HEK293 (cell line): Measurements from ENCODE around the gene LRCH4.

Experiments
- BCL6B ChIP-seq: fragments of 450-650 bp; formaldehyde crosslinking; IDR thresholded peaks from 2 replicates; pipeline ENCODE4 v1.5.1; 2017; ENCODE audit warnings: missing biosample characterization, missing genetic modification characterization
- HIC1 ChIP-seq: fragments of 450-650 bp; formaldehyde crosslinking; IDR thresholded peaks from 2 replicates; pipeline ENCODE4 v1.5.1; 2016; ENCODE audit warnings: missing biosample characterization, missing genetic modification characterization
- KLF1 ChIP-seq: fragments of 450-650 bp; formaldehyde crosslinking; IDR thresholded peaks from 2 replicates; pipeline ENCODE4 v1.5.1; 2016; ENCODE audit warnings: missing biosample characterization, missing genetic modification characterization
- OSR2 ChIP-seq: fragments of 450-650 bp; formaldehyde crosslinking; IDR thresholded peaks from 2 replicates; pipeline ENCODE4 v1.5.1; 2016; ENCODE audit warnings: missing biosample characterization, missing genetic modification characterization
- PRDM1 ChIP-seq: fragments of 450-650 bp; formaldehyde crosslinking; IDR thresholded peaks from 2 replicates; pipeline ENCODE4; 2016; ENCODE audit warnings: missing biosample characterization, missing genetic modification characterization
- PRDM10 ChIP-seq: fragments of 450-650 bp; formaldehyde crosslinking; IDR thresholded peaks from 2 replicates; pipeline ENCODE4 v1.5.1; 2016; ENCODE audit warnings: missing biosample characterization, missing genetic modification characterization
- SETDB1 ChIP-seq: IDR thresholded peaks from one replicate; pipeline ENCODE4 v1.6.1; 2017; ENCODE audit warnings: mild to moderate bottlenecking, low read length, moderate library complexity, mixed read lengths; ENCODE audit not compliant: insufficient read length
- ZFP37 ChIP-seq: fragments of 450-650 bp; formaldehyde crosslinking; IDR thresholded peaks from 2 replicates; pipeline ENCODE4 v1.5.1; 2016; ENCODE audit warnings: missing biosample characterization, missing genetic modification characterization
- ZNF16 ChIP-seq: fragments of 450-650 bp; formaldehyde crosslinking; IDR thresholded peaks from 2 replicates; pipeline ENCODE4 v1.5.1; 2016; ENCODE audit warnings: low read depth, missing biosample characterization, missing genetic modification characterization
- ZNF18 ChIP-seq: fragments of 450-650 bp; formaldehyde crosslinking; IDR thresholded peaks from 2 replicates; pipeline ENCODE4 v1.5.1; 2016; ENCODE audit warnings: missing biosample characterization, missing genetic modification characterization
- ZNF184 ChIP-seq: fragments of 450-650 bp; IDR thresholded peaks from 2 replicates; pipeline ENCODE4 v1.5.1; 2018; ENCODE audit warnings: missing biosample characterization, mild to moderate bottlenecking, missing genetic modification characterization
- ZNF2 ChIP-seq: fragments of 450-650 bp; formaldehyde crosslinking; IDR thresholded peaks from 2 replicates; pipeline ENCODE4 v1.5.1; 2016; ENCODE audit warnings: missing biosample characterization, missing genetic modification characterization
- ZNF239 ChIP-seq: fragments of 450-650 bp; formaldehyde crosslinking; IDR thresholded peaks from 2 replicates; pipeline ENCODE4 v1.5.1; 2016; ENCODE audit warnings: missing biosample characterization, missing genetic modification characterization
- ZNF302 ChIP-seq: fragments of 450-650 bp; formaldehyde crosslinking; IDR thresholded peaks from 2 replicates; pipeline ENCODE4 v1.5.1; 2016; ENCODE audit warnings: missing biosample characterization, missing genetic modification characterization, low read depth
- ZNF362 ChIP-seq: fragments of 450-650 bp; formaldehyde crosslinking; IDR thresholded peaks from 2 replicates; pipeline ENCODE4 v1.5.1; 2016; ENCODE audit warnings: missing biosample characterization, missing genetic modification characterization
- ZNF37A ChIP-seq: fragments of 450-650 bp; IDR thresholded peaks from 2 replicates; pipeline ENCODE4 v1.5.1; 2018; ENCODE audit warnings: missing biosample characterization, missing genetic modification characterization
- ZNF416 ChIP-seq: fragments of 450-650 bp; formaldehyde crosslinking; IDR thresholded peaks from 2 replicates; pipeline ENCODE4 v1.5.1; 2016; ENCODE audit warnings: missing biosample characterization, missing genetic modification characterization
- ZNF423 ChIP-seq: fragments of 450-650 bp; formaldehyde crosslinking; IDR thresholded peaks from 2 replicates; pipeline ENCODE4 v1.5.1; 2016; ENCODE audit warnings: missing biosample characterization, missing genetic modification characterization
- ZNF473 ChIP-seq: fragments of 450-650 bp; formaldehyde crosslinking; IDR thresholded peaks from 2 replicates; pipeline ENCODE4 v1.5.1; 2017; ENCODE audit warnings: missing biosample characterization, missing genetic modification characterization
- ZNF555 ChIP-seq: fragments of 450-650 bp; formaldehyde crosslinking; conservative IDR thresholded peaks from 2 replicates; pipeline ENCODE4 v1.5.1; 2017; ENCODE audit warnings: missing biosample characterization, mild to moderate bottlenecking, missing genetic modification characterization, inconsistent platforms
- ZNF692 ChIP-seq: fragments of 450-650 bp; formaldehyde crosslinking; IDR thresholded peaks from 2 replicates; pipeline ENCODE4 v1.5.1; 2016; ENCODE audit warnings: missing biosample characterization, missing genetic modification characterization
- ZNF704 ChIP-seq: fragments of 450-650 bp; formaldehyde crosslinking; IDR thresholded peaks from 2 replicates; pipeline ENCODE4 v1.5.1; 2016; ENCODE audit warnings: missing biosample characterization, missing genetic modification characterization
- ZNF830 ChIP-seq: fragments of 450-650 bp; IDR thresholded peaks from 2 replicates; pipeline ENCODE4 v1.5.0; 2018; ENCODE audit warnings: missing biosample characterization, missing genetic modification characterization, low read depth, mild to moderate bottlenecking, moderate library complexity
- ZSCAN30 ChIP-seq: fragments of 450-650 bp; IDR thresholded peaks from 2 replicates; pipeline ENCODE4 v1.5.1; 2018; ENCODE audit warnings: missing biosample characterization, mild to moderate bottlenecking, missing genetic modification characterization, moderate library complexity

LRCH4 gene

GRCh38 chr7:100604028-100604975 lies 18.4 kb upstream of the LRCH4 start (continued):
- TF ChIP-seq ZNF830 (tag by site-specific recombination) (no peak), OSR2 (no peak), ZNF18 (peak; percentile 75), ZNF16 (tag by site-specific recombination) (no peak), SETDB1 (no peak), ZNF37A (tag by site-specific recombination) (no peak), ZNF302 (tag by site-specific recombination) (no peak), KLF1 (tag by site-specific recombination) (no peak; the same call in 1 of the 2 replicates), ZNF704 (no peak), ZNF2 (tag by site-specific recombination) (0 out of 2 replicates have a peak, but pooled peaks have one; percentile 17), ZNF692 (tag by site-specific recombination) (no peak), ZNF555 (tag by site-specific recombination) (no peak), PRDM1 (no peak), ZSCAN30 (tag by site-specific recombination) (0 out of 2 replicates have a peak, but pooled peaks have one; percentile 12), ZNF239 (no peak), ZNF423 (tag by site-specific recombination) (peak; percentile 93), ZFP37 (tag by site-specific recombination) (no peak), BCL6B (no peak), ZNF416 (tag by site-specific recombination) (no peak), ZNF473 (no peak), ZNF184 (0 out of 2 replicates have a peak, but pooled peaks have one; percentile 15), ZNF362 (tag by site-specific recombination) (no peak), HIC1 (no peak), PRDM10 (tag by site-specific recombination) (peak; percentile 80)
